Fibroblast of lung (primary cell): ENCODE measurements around the gene SNAPC3. TPM values are rescaled to one million over a fixed set of nuclear protein-coding genes. Genes with fewer than 3 reads are reported as not detected.

Source experiments
- DNase-seq, 2 donors: peaks; one replicate each; pipeline versions ENCODE4 v3.0.0 to v3.0.0-alpha.2; 2010; ENCODE audit warnings: low read depth in 2 of 2
- H2AFZ ChIP-seq: 2 replicates; pipeline ENCODE4 v1.5.1; 2012; ENCODE audit warnings: low read length, control low read depth, inconsistent platforms
- H3K27ac ChIP-seq: 2 replicates; pipeline ENCODE4 v1.5.1; 2011; ENCODE audit warnings: low read length, control low read depth; ENCODE audit not compliant: insufficient read depth
- H3K27me3 ChIP-seq: 2 replicates; pipeline ENCODE4 v1.5.1; 2011; ENCODE audit warnings: mild to moderate bottlenecking, low read length; ENCODE audit not compliant: control insufficient read depth, insufficient read depth
- H3K36me3 ChIP-seq: 2 replicates; pipeline ENCODE4 v1.5.1; 2011; ENCODE audit warnings: low read length; ENCODE audit not compliant: control insufficient read depth, insufficient read depth
- H3K4me1 ChIP-seq: 2 replicates; pipeline ENCODE4 v1.5.1; 2011; ENCODE audit warnings: low read length; ENCODE audit not compliant: control insufficient read depth, insufficient read depth; ENCODE audit errors: extremely low read depth
- H3K4me2 ChIP-seq: 2 replicates; pipeline ENCODE4 v1.5.1; 2011; ENCODE audit warnings: low read length, control low read depth; ENCODE audit not compliant: insufficient read depth; ENCODE audit errors: extremely low read depth
- H3K4me3 ChIP-seq, 4 experiments: fragments of 200-600 bp in 1 of 4; sonication (generic) in 1 of 4; replicated peaks in 1 of 4; 2 replicates each; pipeline ENCODE4 v1.5.1; 2011 to 2016; ENCODE audit warnings: low read length in 4 of 4, low read depth in 3 of 4, mild to moderate bottlenecking in 3 of 4, control low read depth in 2 of 4, inconsistent platforms in 1 of 4, mixed read lengths in 1 of 4; ENCODE audit not compliant: insufficient read depth in 1 of 4; ENCODE audit errors: control extremely low read depth in 1 of 4
- H3K79me2 ChIP-seq: 2 replicates; pipeline ENCODE4 v1.5.1; 2012; ENCODE audit warnings: mild to moderate bottlenecking, low read length, inconsistent platforms; ENCODE audit not compliant: control insufficient read depth, insufficient read depth
- H3K9ac ChIP-seq: 2 replicates; pipeline ENCODE4 v1.5.1; 2011; ENCODE audit warnings: mild to moderate bottlenecking, low read length, control low read depth; ENCODE audit not compliant: insufficient read depth
- H3K9me3 ChIP-seq: 2 replicates; pipeline ENCODE4 v1.5.1; 2012; ENCODE audit warnings: low read depth, low read length; ENCODE audit not compliant: control insufficient read depth, insufficient read depth
- H4K20me1 ChIP-seq: 2 replicates; pipeline ENCODE4 v1.5.1; 2011; ENCODE audit warnings: low read length; ENCODE audit not compliant: control insufficient read depth, insufficient read depth; ENCODE audit errors: extremely low read depth
- EZH2 ChIP-seq: IDR thresholded peaks from 2 replicates; pipeline ENCODE4 v1.5.1; 2012; ENCODE audit warnings: low read length, control low read depth, mild to moderate bottlenecking; ENCODE audit errors: missing control alignments
- polyA plus RNA-seq, 2 donors: library from polyadenylated mRNA; depleted of rRNA in 1 of 2; stranded (reverse) in 1 of 2; unstranded in 1 of 2; fragments of >200 nt; gene quantifications; 2 replicates each; pipeline ENCODE4 v1.2.1, GENCODE V29; 2011 to 2012; ENCODE audit warnings: missing spikeins in 1 of 2
- total RNA-seq: library from RNA; depleted of rRNA; stranded (reverse); fragments of >200 nt; gene quantifications from 2 replicates; pipeline ENCODE4 v1.2.1, GENCODE V29; 2014
- TF ChIP-seq, protein P1 (sequence below), 2 donors: IDR thresholded peaks in 1 of 2; conservative IDR thresholded peaks in 1 of 2; 1 replicate in 1 of 2; 2 replicates in 1 of 2; pipeline ENCODE4 v1.5.1; 2011 to 2012; ENCODE audit warnings: low read length in 2 of 2, control low read depth in 1 of 2, inconsistent platforms in 1 of 2, low read depth in 1 of 2, mild to moderate bottlenecking in 1 of 2

The SNAPC3 gene
- total and polyA plus RNA-seq, 2 donors (not counting 1 experiment from before 2014, with no cell fraction given): 43.4 to 54.9 TPM

- H3K79me2 ChIP-seq: peaks cover 25% of the 10 kb centered on the region
- H2AFZ ChIP-seq: peak overlapping the region; percentile 95
- H3K4me2 ChIP-seq: peak overlapping the region; percentile 67
- no peaks in the 10 kb centered on the region for H4K20me1 ChIP-seq
- H3K4me1 ChIP-seq: no peaks in the 10 kb centered on the region
- H3K27me3 ChIP-seq: no peaks in the 10 kb centered on the region
- peak overlapping the region; percentile 80 to 88 (median 88) for H3K4me3 ChIP-seq
- peak; percentile 20 to 36 for DNase-seq
- peak overlapping the region; percentile 92 for H3K9ac ChIP-seq
- no peak for TF ChIP-seq EZH2
- TF ChIP-seq, protein P1, sequence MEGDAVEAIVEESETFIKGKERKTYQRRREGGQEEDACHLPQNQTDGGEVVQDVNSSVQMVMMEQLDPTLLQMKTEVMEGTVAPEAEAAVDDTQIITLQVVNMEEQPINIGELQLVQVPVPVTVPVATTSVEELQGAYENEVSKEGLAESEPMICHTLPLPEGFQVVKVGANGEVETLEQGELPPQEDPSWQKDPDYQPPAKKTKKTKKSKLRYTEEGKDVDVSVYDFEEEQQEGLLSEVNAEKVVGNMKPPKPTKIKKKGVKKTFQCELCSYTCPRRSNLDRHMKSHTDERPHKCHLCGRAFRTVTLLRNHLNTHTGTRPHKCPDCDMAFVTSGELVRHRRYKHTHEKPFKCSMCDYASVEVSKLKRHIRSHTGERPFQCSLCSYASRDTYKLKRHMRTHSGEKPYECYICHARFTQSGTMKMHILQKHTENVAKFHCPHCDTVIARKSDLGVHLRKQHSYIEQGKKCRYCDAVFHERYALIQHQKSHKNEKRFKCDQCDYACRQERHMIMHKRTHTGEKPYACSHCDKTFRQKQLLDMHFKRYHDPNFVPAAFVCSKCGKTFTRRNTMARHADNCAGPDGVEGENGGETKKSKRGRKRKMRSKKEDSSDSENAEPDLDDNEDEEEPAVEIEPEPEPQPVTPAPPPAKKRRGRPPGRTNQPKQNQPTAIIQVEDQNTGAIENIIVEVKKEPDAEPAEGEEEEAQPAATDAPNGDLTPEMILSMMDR (conservative IDR thresholded peaks at IDR 0.05 in 1 of 2, IDR thresholded peaks at IDR 0.05 in 1 of 2; ENCODE audit: low read depth in 1 of 2, low read length in 2 of 2): no peak
- H3K36me3 ChIP-seq: peaks cover 3% of the 10 kb centered on the region
- peak overlapping the region; percentile 99 for H3K27ac ChIP-seq
- no peaks in the 10 kb centered on the region for H3K9me3 ChIP-seq
These were observed 87.5 kb downstream of the SNAPC3 start for GRCh38 chr9:15509931-15510788.

DNA sequence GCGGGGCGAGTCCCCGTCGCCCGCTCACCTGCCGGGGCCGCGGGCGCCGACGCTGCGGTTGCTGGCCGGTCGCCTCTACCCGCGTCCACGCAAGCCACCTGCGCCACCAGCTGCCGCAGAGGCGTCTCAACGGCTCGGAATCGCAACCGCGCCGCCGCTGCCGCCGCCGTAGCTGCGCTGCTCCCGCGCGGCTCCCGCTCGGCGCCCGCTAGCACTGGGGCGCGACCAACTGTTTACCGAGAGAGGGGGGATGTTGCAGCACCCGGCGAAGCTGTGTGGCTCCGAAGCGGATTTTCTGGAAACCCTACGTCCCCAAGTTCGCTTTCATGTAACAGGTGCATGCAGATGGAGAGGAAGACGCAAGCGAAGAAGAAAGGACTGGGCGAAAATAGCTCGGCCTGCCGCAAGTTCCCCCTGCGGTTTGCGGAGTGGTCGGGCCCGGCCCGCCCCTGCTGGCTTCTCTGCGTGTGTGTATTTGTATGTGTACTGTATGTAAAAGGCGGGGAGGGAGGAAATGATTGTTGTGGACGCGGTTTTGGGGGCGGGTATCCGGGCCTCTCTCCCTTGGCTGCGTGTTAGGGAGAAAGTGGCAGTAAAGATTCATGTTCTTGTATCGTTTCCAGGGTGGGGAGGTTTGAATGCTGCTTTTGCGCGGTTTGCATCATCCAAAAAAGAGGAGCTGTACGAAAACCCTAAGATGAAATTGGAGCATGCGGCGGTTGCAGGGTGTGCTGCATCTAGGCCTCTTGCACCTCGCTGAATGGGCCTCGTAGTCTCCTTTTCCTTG lies 88.3 kb downstream of the SNAPC3 start, which contains the start of gene PSIP1:
PSIP1 (minus strand) TSS at position 182 of the 787 bp plus-strand sequence. CDS start 782 bp downstream, outside the sequence.
- peak within 1 kb of the TSS; percentile 95 for H2AFZ ChIP-seq
- H3K27me3 ChIP-seq: no peaks in the 10 kb centered on the region
- H3K4me2 ChIP-seq: peak within 1 kb of the TSS; percentile 92
- peak within 1 kb of the TSS; percentile 99 for H3K27ac ChIP-seq
- H3K4me1 ChIP-seq: no peaks in the 10 kb centered on the region
- peak; percentile 80 to 95 for DNase-seq
- no peaks in the 10 kb centered on the region for H3K9me3 ChIP-seq
- H4K20me1 ChIP-seq: no peaks in the 10 kb centered on the region
- peak within 1 kb of the TSS; percentile 80 to 88 (median 88) for H3K4me3 ChIP-seq
- H3K9ac ChIP-seq: peak within 1 kb of the TSS; percentile 92
- TF ChIP-seq, protein P1 (conservative IDR thresholded peaks at IDR 0.05 in 1 of 2, IDR thresholded peaks at IDR 0.05 in 1 of 2; ENCODE audit: low read depth in 1 of 2, low read length in 2 of 2): no peak
- H3K36me3 ChIP-seq: peaks cover 1% of the 10 kb centered on the region
- H3K79me2 ChIP-seq: peaks cover 25% of the 10 kb centered on the region

Other genes starting within 250 kb of the SNAPC3 start
- 12.1 and 16.8 TPM in 2 replicates for gene TTC39B, start 115.7 kb upstream of the SNAPC3 start, total RNA-seq
- gene TTC39B, start 115.7 kb upstream of the SNAPC3 start, polyA plus RNA-seq: 4.1 and 6.2 TPM in 2 replicates
- 65.2 and 73.3 TPM in 2 replicates for gene PSIP1, start 88.1 kb downstream of the SNAPC3 start, total RNA-seq
- 51.2 and 57.0 TPM in 2 replicates for gene PSIP1, start 88.1 kb downstream of the SNAPC3 start, polyA plus RNA-seq
- 4.6 and 4.8 TPM in 2 replicates for gene CCDC171, start 130.2 kb downstream of the SNAPC3 start, total RNA-seq
- 0.55 and 0.62 TPM in 2 replicates for gene CCDC171, start 130.2 kb downstream of the SNAPC3 start, polyA plus RNA-seq